ENCODE results near the gene PIK3C3.
A peak's percentile ranks its signal among the peaks of the same experiment; 100 is the strongest.
"Not testable (repeated sequence)": the region's sequence is repeated elsewhere in the genome, so short reads cannot be mapped to it uniquely, and the experiment has no call there.

Gene PIK3C3

DNA sequence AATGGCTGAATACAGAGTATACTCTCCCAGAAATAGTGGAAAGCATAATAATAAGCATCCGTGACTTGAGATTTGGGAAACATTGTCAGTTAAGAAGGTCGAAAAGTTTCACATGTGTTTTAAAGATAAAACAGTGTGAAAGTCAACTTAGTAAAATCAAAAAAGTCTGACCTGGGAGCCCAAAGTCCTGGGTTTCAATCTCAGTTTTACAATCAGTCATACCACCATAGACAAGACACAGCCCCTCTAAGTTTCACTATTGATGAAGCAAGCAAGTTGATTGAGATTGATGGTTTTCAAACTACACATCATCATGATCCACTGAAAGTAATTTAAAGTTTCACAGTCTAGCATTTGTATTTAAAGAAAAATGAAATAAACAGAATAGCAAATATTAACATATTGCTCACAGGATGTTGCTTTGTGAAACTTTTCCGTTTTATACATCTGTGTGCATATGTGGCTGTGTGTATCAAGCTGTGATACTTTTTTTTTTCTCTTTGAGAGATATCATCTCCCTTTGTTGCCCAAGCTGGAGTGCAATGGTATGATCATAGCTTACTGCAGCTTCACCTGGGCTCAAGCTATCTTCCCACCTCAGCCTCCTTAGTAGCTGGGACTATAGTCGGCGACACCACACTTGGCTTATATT, 71.1 kb downstream of the PIK3C3 start:
- no peak for DNase-seq

DNA sequence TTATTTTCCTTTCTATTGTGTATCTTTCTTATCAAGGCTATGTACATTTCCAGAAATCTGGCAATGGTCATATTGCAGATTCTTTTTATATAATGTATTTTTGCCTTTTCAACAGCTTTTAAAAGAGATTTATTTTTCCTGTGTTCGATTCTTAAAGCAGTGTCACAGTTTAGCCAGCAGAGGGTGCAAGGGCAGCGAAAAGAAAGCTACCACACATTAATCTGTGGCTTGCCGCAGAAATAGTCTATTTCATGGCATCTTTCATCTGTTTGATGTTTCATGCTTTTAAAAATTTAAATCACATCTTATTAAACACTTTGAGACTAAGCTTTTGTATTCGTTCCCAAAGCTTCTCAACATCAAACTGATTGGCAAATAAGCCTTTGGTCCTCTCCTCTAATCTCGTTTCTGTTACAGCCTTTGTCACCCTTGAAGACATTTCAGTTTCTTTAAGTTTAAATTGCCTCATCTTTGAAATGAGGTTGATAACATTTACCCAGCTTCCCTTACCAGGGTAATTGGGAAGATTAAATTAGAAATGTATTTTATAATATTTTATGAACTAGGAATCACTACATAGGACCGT, 73.3 kb downstream of the PIK3C3 start:
- peak; percentile 58 for DNase-seq

DNA sequence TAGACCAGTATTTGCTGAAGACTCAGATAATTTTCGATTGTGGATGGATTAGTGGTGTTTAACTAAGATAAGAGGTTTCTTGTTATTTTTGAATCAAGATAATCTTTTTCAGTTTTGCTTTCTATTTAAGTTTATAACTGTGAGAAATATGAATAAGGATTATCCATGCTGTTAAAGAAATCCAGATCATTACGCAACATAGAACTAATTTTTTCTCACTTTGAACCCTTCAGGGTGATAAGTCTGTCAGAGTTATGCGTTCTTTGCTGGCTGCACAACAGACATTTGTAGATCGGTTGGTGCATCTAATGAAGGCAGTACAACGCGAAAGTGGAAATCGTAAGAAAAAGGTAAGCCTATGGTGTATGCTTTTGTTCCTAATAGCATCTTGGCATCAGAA, 74.1 kb downstream of the PIK3C3 start:
- DNase-seq, result no peak

DNA sequence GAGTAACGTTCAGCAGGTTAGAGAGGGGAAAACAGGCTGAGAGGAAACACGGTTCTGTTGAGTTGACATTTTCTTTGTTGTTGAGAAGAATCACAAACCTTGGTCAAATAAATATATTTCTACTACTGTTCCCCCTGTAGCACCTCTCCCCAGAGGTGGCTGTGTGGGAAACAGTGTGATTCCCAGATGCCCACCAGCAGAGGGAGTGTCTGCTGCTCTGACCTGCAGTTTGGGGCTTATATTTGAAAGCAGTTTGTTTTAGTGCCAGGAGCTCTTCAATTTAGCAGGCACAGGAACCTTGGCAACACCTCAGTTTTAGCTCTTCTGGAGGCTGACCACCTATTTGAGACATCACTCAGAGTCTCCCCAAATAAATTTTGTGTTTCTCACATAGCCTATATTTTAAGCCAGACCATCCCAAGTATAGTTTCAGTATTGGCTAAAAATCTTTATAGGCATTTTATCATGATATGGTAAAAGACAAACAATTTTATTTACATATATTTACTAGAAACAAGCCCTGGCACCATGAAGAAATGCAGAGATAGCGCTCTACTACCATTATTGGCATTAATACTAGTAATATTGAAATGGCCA, 75.7 kb downstream of the PIK3C3 start:
- no peak for DNase-seq

DNA sequence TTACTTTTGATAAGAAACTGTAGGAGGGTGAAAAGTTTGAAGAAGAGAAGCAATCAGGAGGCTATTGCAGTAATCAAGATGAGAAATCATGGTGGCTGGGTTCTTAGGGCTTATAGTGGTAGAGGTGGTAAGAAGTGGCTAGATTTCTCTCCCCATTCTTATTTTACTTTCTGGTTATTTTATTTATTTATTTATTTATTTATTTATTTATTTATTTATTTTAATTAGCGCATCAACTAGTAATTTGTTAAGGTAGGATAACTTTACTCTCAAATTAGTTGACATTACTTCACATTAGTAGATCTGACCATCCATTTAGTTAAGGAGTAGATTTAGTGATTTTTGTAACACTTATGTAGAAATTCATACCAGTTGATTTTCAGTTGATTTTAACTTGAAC, 77.4 kb downstream of the PIK3C3 start:
- no peak for DNase-seq

DNA sequence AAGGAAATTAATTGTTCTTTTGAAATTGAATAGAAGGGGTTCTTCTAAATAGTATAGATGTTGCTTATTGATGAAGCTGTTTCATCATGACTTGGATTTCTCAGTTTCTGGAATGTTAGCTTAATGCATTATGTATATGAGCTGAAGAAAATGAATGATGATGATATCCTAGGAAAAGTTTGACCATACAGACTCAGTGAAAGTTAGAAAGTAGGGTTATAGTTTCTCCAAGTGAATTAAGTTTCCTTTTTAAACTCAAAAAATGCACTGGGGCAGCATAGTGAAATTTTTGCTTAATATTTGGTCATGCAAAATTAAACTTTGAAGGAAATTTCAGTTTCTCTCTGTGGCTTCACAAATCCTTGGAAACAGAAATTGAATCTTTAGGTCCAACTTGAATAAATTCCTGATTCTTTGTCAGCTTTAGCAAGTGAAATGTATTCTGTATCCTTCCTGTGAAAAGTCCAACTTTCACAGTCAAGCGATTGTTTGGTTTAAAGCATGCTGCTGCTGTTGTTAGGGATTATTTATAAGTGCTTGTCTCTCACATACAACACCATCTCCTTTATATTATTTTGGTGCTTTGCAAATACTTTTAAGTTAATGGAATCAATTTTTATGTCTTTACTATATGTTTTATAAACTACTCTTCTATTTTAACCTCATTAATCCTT, 78.2 kb downstream of the PIK3C3 start:
- no peak for DNase-seq

DNA sequence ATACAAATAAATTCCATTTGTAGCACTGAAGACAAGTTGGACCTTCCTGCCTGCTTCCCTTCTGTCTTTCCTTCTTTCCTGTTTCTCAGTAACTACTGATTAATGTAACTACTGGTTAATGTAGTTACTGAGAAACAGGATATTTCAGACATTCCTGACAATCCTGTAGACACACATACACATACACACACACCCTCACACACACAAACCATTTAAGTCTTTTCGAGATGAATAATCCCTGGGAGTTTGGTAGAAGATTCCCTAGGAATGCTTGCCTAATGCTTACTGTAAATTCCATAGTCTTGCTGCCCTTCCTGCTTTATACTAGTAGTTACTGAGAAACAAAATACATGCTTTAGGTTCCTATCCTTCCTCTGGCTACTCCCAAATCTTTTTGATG, 83.9 kb downstream of the PIK3C3 start:
- DNase-seq, result no peak

DNA sequence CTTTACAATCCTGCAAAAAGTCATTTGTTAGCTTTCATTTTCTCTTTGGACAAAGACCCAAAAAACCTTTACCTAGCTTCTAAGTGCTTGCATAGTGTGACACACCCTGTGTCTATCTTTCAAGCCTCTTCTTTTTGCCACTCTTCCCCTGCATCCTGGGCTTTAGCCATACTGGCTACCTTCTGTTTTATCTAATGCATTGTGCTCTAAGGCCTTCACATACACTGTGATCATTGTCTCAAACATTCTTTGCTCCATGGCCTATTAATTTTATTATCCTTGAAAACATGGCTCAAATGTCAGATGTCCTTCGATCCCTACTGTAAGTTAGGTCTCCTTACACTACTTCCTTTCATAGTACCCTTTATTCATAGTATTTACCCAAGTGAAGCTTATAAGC, 84.4 kb downstream of the PIK3C3 start:
- DNase-seq, result no peak

DNA sequence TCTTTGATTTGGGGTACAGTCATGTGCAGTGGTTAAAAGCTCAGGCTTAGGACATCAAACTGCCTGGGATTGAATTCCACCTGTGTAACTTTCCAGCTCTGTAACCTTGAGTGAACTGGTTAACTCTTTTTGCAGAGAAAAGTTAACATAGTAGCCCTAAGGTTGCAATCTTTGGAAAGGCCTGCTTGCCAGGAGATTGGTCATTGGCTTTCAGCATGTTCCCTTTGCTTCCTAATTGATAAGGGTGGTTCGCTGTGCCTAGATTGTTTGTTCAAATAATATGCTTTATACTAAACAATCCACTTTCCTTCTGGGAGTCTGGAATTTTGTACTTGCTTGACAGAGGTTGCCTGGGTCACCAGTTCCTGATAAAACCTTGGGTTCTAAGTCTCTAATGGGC, 86.8 kb downstream of the PIK3C3 start:
- DNase-seq, result no peak

DNA sequence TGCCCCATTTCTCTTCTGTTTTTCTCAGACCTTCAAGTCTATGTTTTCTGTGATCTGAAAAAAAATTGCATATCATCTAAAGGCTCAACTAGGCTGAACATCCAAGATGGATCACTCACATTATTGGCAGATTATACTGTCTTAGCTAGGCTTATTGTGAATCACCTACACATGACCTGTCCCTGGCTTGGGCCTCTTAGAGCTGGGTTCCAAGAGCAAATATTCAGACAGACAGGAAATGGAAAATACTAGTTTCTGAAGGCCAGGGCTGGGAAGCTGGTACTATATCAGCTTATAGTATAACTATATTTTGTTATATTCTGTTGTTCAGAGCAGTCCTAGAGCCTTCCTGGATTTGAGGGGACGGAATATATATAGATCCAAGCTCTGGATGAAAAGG, 90.3 kb downstream of the PIK3C3 start:
- no peak for DNase-seq

DNA sequence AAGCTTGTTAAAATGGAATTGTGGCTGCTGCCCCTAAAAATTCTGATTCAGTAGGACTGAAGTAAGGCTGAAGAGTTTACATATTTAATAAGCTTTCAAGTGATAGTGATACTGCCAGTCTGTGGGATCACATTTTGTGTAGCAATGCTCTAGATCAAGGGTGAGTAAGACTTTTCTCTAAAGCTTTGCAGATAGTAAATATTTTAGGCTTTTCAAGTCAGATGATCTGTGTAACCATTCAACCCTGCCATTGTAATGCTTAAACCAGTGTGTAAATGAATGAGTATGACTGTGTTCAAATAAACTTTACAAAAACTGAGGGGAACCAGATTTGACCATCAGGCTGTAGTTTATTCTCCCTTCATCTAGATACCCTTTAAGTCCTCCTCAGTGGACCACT, 92.7 kb downstream of the PIK3C3 start:
- DNase-seq, result no peak

DNA sequence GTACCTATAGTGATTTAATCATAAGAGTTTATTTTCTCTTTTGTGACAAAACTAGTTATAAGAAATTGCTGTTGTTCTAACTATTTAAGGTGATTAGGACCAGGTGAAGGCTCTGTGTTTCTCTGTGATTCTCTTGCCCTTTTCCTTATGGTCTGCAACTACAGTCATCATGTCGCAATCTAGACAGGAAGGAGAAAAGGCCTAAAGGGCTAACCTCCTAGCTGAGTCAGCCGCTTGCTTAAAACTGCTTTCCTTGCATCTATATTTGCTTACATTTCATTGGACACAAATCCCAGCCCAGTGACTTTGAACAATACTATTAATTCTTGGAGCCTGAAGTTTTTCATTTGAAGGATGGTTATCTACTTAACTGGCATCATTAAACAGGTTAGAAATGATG, 93.1 kb downstream of the PIK3C3 start:
- DNase-seq, result no peak

DNA sequence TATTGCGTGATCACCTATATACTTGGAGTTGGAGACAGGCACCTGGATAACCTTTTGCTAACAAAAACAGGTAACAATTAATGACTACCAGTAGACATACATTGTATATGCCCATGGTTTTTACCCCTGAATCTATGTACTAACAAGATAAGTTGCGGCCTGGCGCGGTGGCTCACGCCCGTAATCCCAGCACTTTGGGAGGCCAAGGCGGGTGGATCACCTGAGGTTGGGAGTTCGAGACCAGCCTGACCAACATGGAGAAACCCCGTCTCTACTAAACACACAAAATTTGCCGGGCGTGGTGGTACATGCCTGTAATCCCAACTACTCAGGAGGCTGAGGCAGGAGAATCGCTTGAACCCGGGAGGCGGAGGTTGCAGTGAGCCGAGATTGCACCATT, 94.5 kb downstream of the PIK3C3 start:
- DNase-seq, result not testable (repeated sequence)

DNA sequence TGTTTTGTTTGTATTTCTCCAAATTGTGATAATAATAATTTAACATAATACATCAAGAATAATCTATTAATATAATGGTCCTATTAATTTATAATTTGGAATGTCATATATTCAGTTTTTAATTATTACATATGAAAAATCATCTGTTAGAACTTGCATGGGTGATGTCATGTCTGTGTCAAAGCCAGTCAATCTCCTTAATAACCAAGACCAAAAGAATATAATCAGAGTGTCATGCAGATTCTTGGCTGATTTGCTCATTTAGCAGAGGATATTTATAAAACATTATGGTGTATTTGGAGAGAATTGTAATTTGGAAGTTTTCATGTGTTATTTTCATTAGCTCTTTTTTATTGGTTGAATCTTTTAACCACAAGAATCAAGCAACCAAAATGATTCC, 96.4 kb downstream of the PIK3C3 start:
- no peak for DNase-seq

DNA sequence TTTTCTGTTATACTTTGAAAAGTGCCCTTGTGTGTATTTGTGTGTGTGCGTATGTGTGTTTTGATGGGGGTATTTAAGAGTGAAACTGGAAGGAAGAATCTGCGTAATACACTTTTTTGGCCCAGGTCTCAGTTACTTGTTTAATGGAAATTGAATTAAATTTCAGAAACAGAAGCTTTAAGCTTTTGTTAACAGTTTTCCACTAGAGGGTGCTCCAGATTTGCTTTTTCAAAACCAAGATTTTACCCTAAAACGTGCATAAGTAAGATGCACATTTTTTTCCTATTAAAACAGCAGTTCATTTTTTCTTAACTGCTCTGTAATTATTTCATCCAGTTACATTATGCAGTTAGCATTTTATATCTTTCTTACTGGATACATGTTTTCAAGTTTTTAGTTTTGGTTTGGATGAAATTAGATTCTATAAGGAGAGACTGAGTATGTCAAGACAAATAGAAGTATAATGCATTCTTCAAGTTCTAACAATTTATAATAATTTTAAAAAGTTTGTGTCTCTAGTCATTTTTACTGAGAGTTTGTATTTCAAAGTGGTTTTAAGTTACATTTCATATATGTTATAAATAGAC, 97.2 kb downstream of the PIK3C3 start:
- DNase-seq, result peak; percentile 6

DNA sequence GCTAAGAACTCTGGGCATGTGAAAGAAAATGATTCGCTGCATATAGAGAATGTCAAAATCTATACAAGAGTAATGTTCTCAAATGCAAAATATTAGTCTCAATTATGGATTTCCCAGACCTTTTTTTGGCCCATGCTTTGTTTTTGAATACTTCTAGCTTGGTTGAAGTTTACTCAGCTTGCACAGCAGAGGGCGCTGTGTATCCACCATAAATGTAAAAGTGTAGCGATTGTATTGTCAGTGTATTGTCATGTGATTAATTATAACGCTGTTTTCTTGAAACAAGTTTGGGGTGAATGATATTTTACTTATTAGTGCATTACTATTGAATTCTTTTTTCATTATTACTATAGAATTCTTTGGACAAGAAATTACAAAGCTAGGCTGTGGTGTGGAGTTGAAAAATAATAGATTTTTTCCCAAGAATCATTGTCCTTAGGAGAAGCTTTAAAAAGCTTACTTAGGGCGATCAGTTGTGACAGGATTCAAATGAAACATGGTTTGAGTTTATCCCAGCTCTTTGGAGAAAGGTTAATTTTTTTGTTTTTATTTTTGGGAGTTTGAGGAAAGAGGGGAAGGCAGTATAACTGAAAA, 98.3 kb downstream of the PIK3C3 start:
- DNase-seq, result peak; percentile 67

DNA sequence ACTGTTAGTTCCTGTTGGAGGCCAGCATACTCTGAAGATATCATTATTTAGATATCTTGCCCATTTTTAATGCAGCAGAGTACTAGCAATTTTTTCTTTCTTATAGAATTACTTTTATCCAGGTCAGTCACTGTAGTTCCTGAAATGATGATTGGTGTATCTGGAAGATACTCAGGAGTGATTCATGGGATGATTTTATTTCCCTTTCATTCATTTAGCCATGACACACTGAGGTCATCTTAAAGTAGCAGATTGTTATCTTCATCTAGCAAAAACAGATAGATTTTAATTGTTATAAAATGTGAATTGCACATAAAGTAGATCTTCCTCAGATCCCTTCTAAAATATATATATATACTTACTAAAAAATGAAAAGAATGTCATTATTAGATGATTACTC, 109.1 kb downstream of the PIK3C3 start:
- no peak for DNase-seq

DNA sequence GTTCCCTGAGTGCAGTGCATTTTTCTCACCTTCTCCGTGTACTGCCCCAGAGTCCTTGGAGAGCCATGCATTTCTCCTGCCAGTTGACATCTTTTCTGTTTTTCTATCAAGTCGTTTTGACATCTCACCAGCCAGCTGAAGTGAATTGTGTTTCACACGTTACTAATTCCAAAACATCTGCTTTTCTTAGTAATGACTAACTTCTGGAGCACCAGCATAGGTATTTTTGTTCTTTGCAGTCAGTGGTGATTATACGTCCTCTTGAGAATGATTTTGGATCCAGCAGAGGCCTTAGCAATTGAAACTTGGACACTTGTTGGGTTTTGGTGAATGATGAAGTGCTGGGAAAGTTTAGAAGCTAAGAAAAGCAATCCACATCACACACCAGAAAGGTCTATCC, 112.5 kb downstream of the PIK3C3 start:
- no peak for DNase-seq

DNA sequence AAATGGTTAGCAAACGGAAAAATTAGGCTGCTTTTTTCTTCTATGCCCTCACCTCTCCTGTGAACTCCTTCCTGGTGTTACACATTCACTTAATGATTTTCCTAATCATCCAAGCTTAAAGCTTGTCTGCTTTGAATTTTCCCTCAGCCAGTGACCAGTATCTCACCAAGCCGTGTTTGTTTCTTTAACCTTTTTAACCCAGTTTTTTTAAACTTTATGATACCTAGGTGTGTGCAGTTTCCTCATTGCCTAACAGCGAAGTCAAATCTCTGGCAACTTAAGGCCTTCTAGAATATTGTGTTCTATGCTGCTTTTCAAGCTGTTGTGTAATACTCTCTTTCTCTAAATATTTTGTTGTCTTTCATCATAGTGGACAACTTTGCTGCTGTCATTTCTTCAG, 113.0 kb downstream of the PIK3C3 start:
- DNase-seq, result no peak

DNA sequence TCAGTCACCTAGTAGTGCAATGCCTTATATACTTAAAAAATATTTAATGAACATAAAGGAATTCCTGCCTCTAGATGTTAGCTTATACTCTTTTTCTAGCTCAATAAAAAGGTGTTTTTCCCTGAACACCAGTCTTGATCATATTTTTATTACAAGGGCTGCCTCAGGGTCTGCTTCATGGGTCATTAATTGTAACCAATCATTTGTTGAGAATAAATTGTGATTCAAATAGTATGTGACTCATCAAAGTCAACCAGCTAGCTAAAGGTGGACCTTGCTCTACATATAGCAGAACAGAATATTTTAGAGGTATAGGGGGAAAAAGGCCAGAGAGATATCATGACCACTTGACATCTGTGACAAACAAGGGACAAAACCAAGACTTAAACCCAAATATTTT, 114.0 kb downstream of the PIK3C3 start:
- DNase-seq, result no peak

DNA sequence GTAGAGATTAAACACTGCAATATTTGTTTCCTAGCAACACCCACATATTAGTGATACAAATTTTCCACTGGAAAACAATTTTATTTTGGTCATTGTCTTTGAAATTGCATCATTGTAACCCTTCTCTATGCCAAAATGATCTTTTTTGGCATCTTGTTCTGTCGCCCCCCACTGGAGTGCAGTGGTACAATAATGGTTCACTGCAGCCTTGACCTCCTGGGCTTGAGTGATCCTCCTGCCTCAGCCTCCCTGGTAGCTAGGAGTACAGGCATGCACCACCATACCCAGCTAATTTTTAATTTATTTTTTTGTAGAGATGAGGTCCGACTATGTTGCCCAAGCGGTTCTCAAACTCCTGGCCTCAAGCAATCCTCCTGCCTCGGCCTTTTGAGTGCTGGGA, 117.4 kb downstream of the PIK3C3 start:
- no peak for DNase-seq

DNA sequence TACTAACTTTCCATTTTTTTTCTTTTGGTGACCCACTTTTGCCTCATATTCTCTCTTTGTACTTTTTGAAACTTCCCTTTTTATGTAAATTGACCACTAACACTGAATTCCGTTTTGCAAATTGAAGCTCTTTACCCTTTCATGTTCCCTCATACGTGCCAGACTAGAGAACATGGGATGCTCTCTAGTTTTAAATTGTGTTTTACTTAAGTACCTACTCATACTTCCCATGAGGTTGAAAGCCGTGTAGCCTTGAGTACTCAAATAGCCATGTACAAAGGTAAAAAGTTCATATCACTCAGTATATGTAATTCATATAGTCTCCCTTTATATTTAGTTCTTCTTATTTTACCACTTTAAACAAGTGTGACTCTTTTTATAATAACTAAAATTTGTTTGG, 119.7 kb downstream of the PIK3C3 start:
- no peak for DNase-seq

DNA sequence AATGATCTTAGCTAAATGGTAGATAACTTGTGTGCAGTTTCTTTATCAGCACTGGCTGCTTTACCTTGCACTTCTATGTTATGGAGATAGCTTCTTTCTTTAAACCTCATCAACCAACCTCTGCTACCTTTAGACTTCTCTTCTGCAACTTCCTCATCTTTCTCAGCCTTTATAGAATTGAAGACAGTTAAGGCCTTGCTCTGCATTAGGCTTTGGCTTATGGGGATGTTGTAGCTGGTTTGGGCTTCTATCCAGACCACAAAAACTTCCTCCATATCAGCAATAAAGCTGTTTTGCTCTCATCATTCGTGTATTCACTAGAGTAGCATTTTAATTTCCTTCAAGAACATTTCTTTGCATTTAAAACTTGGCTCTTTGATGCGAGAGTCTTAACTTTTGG, 123.7 kb downstream of the PIK3C3 start:
- DNase-seq, result no peak

DNA sequence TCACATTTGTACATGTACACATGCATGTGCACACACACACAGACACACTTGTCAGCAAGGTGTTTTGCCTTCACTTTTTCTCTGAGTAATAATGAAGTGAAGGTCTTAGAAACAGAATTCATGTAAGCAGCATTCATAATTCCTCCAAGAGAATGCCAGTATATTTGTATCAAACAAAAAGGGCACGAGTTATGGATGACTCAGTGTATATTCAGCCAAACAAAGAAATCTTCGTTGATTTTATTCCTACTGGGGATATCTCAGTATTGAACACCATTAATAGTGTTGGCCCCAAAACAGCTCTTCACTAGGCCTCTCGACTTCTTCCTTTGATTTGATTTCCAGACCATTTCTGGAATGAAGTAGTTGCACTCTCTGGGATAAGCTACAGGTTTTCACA, 125.3 kb downstream of the PIK3C3 start:
- DNase-seq, result no peak
